H1 (cell line): ENCODE measurements around the gene FBN3. TPM values are rescaled to one million over a fixed set of nuclear protein-coding genes. Genes with fewer than 3 reads are reported as not detected.

Source experiments
- ASH2L ChIP-seq: fragments of 200-600, 300-600 bp; sonication (generic); IDR thresholded peaks from one replicate; pipeline ENCODE4 v1.7.1; 2017; ENCODE audit warnings: low read length
- BCL11A ChIP-seq, 2 experiments: IDR thresholded peaks; one replicate each; pipeline ENCODE4 v1.6.1; 2011; ENCODE audit warnings: low read depth in 2 of 2, low read length in 2 of 2, mild to moderate bottlenecking in 2 of 2
- CHD2 ChIP-seq: IDR thresholded peaks from 2 replicates; pipeline ENCODE4 v1.6.1; 2012; ENCODE audit warnings: low read length, improper control_type of control experiment
- GTF2F1 ChIP-seq: IDR thresholded peaks from 2 replicates; pipeline ENCODE4 v1.6.1; 2012; ENCODE audit warnings: low read depth, low read length, improper control_type of control experiment, borderline replicate concordance
- KDM5A ChIP-seq: fragments of 200-600 bp; IDR thresholded peaks from 2 replicates; pipeline ENCODE4 v1.7.1; 2012; ENCODE audit warnings: mild to moderate bottlenecking, low read length, inconsistent platforms, mixed read lengths
- MAFK ChIP-seq: IDR thresholded peaks from 2 replicates; pipeline ENCODE4 v1.6.1; 2012; ENCODE audit warnings: low read depth, mild to moderate bottlenecking, improper control_type of control experiment, low read length
- MAX ChIP-seq: IDR thresholded peaks from 2 replicates; pipeline ENCODE4 v1.6.1; 2012; ENCODE audit warnings: inconsistent platforms
- PHF8 ChIP-seq: fragments of 200-600 bp; sonication (generic); conservative IDR thresholded peaks from 2 replicates; pipeline ENCODE4 v1.7.1; 2012; ENCODE audit warnings: low read depth, mild to moderate bottlenecking, inconsistent platforms, low read length, moderate library complexity
- POU5F1 ChIP-seq: IDR thresholded peaks from 2 replicates; pipeline ENCODE4 v1.6.1; 2011; ENCODE audit warnings: low read depth, mild to moderate bottlenecking, low read length, moderate library complexity
- RBBP5 ChIP-seq: IDR thresholded peaks from 2 replicates; pipeline ENCODE4 v1.7.1; 2012; ENCODE audit warnings: low read depth, mild to moderate bottlenecking, inconsistent platforms, low read length, moderate library complexity, borderline replicate concordance
- RFX5 ChIP-seq: IDR thresholded peaks from 2 replicates; pipeline ENCODE4 v1.6.1; 2011; ENCODE audit warnings: low read depth, low read length, improper control_type of control experiment, borderline replicate concordance
- SAP30 ChIP-seq: fragments of 300-600 bp; sonication (generic); IDR thresholded peaks from 2 replicates; pipeline ENCODE4 v1.7.1; 2012; ENCODE audit warnings: low read length, moderate library complexity, mild to moderate bottlenecking, inconsistent platforms; ENCODE audit not compliant: insufficient read depth, insufficient replicate concordance
- SIX5 ChIP-seq: IDR thresholded peaks from 2 replicates; pipeline ENCODE4 v1.6.1; 2011; ENCODE audit warnings: mild to moderate bottlenecking, low read depth, low read length
- SP1 ChIP-seq: IDR thresholded peaks from 2 replicates; pipeline ENCODE4 v1.6.1; 2011; ENCODE audit warnings: low read depth, low read length
- SRF ChIP-seq: IDR thresholded peaks from 2 replicates; pipeline ENCODE4 v1.6.1; 2011; ENCODE audit warnings: mild to moderate bottlenecking, low read depth, low read length, moderate library complexity
- SUZ12 ChIP-seq: fragments of 200-600 bp; sonication (generic); IDR thresholded peaks from 2 replicates; pipeline ENCODE4 v1.6.1; 2012; ENCODE audit warnings: mild to moderate bottlenecking, inconsistent platforms, low read length, moderate library complexity, mixed read lengths
- TAF1 ChIP-seq: IDR thresholded peaks from 2 replicates; pipeline ENCODE4 v1.6.1; 2011; ENCODE audit warnings: mild to moderate bottlenecking, low read depth, low read length
- TBP ChIP-seq: IDR thresholded peaks from 2 replicates; pipeline ENCODE4 v1.6.1; 2011; ENCODE audit warnings: low read depth, low read length, improper control_type of control experiment
- TEAD4 ChIP-seq: IDR thresholded peaks from 2 replicates; pipeline ENCODE4 v1.6.1; 2012; ENCODE audit warnings: low read depth, low read length, inconsistent platforms, mixed read lengths
- USF2 ChIP-seq: IDR thresholded peaks from 2 replicates; pipeline ENCODE4 v1.6.1; 2011; ENCODE audit warnings: low read length, improper control_type of control experiment
- ZNF274 ChIP-seq: IDR thresholded peaks from 2 replicates; pipeline ENCODE4 v1.7.0; 2012; ENCODE audit warnings: low read length, borderline replicate concordance; ENCODE audit errors: extremely low read depth
- polyA plus RNA-seq, 7 experiments: library from polyadenylated mRNA; depleted of rRNA in 3 of 7; stranded (reverse) in 5 of 7; unstranded in 2 of 7; fragments of >200 nt in 5 of 7; fragments of 200-250 nt in 2 of 7; gene quantifications; 1 replicate in 5 of 7; 2 replicates in 1 of 7; 4 replicates in 1 of 7; pipeline versions ENCODE4 v1.2.1 to v1.2.3, GENCODE V29; 2011 to 2013; ENCODE audit warnings: missing spikeins in 2 of 7, mixed read lengths in 2 of 7
- total RNA-seq: library from RNA; stranded (reverse); fragmentation: NEBNext Ultra II Directional; extraction: Animal tissue kit (Norgen Biotek cat#: 25700); gene quantifications from 2 replicates; pipeline ENCODE4 v1.2.1, GENCODE V29; 2021
- TF ChIP-seq, protein P1 (sequence below), 3 experiments: IDR thresholded peaks; 1 replicate in 2 of 3; 2 replicates in 1 of 3; pipeline versions ENCODE4 v1.5.1 to v1.6.1; 2011; ENCODE audit warnings: low read length in 3 of 3, mild to moderate bottlenecking in 3 of 3, inconsistent platforms in 2 of 3, low read depth in 1 of 3, moderate library complexity in 1 of 3; ENCODE audit not compliant: insufficient read depth in 1 of 3; ENCODE audit errors: control extremely low read depth in 1 of 3

The FBN3 gene
- total and polyA plus RNA-seq, 2 of the 8 experiments (the other 6 are each of a cell fraction or from before 2014, with no cell fraction given) = 37.1 to 38.7 TPM

DNA sequence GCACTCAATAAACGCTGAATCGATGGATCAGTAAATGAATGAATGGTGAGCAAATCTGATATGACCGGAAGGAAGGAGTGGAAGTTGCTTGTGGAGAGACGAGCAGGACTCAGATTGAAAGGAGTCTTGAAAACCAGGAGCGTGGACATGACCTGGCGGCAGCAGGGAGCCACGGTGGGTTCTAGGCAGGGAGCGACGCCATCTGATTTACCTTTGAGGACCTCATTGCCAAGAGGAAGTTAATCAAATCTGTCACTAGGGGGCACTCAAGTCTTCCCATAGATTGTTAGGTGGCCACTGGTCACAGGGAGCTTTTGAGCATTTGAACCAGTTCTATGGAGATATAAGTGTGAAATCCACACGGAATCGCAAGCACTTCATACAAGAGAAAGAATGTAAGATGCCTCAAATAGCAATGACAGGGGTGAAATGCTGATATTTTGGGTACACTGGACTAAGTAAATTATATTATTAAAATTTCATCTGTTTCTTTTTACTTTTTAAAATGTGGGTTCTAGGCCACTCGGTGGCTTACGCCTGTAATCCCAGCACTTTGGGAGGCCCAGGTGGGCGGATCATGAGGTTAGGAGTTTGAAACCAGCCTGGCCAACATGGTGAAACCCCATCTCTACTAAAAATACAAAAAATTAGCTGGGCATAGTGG is 9.2 kb upstream of the FBN3 start (continued):
- TF ChIP-seq SRF = no peak
- no peak for TF ChIP-seq RBBP5
- TF ChIP-seq MAX = peak; percentile 66; the same call in 1 of the 2 replicates
- TF ChIP-seq POU5F1 = peak; percentile 61; the same call in 1 of the 2 replicates
- TF ChIP-seq, protein P1, sequence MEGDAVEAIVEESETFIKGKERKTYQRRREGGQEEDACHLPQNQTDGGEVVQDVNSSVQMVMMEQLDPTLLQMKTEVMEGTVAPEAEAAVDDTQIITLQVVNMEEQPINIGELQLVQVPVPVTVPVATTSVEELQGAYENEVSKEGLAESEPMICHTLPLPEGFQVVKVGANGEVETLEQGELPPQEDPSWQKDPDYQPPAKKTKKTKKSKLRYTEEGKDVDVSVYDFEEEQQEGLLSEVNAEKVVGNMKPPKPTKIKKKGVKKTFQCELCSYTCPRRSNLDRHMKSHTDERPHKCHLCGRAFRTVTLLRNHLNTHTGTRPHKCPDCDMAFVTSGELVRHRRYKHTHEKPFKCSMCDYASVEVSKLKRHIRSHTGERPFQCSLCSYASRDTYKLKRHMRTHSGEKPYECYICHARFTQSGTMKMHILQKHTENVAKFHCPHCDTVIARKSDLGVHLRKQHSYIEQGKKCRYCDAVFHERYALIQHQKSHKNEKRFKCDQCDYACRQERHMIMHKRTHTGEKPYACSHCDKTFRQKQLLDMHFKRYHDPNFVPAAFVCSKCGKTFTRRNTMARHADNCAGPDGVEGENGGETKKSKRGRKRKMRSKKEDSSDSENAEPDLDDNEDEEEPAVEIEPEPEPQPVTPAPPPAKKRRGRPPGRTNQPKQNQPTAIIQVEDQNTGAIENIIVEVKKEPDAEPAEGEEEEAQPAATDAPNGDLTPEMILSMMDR (IDR thresholded peaks at IDR 0.05; ENCODE audit: control extremely low read depth in 1 of 3, insufficient read depth in 1 of 3, low read depth in 1 of 3, low read length in 3 of 3) = peak; percentile 36 to 89 (median 85)
- no peak for TF ChIP-seq TBP
- TF ChIP-seq SUZ12 = no peak
- no peak for TF ChIP-seq SIX5
- TF ChIP-seq PHF8 = no peak
- TF ChIP-seq MAFK = no peak
- TF ChIP-seq BCL11A (IDR thresholded peaks at IDR 0.05; ENCODE audit: low read depth in 2 of 2, low read length in 2 of 2) = peak in 1 of 2 experiments; percentile 8
- TF ChIP-seq ASH2L = peak; percentile 27
- TF ChIP-seq RFX5 = no peak
- TF ChIP-seq CHD2 = no peak
- TF ChIP-seq SP1 = 0 out of 2 replicates have a peak, but pooled peaks have one; percentile 32
- no peak for TF ChIP-seq USF2
- TF ChIP-seq ZNF274 = no peak
- no peak for TF ChIP-seq SAP30
- no peak for TF ChIP-seq GTF2F1
- TF ChIP-seq KDM5A = no peak
- TF ChIP-seq TAF1 = no peak
- TF ChIP-seq TEAD4 = no peak
